HepG2 (cell line): Measurements from ENCODE around the gene FMNL1. TPM values are rescaled to one million over a fixed set of nuclear protein-coding genes. Genes with fewer than 3 reads are reported as not detected.

Experiments used
- ASH2L ChIP-seq: fragments of 300-600, 200-600 bp; sonication (generic); IDR thresholded peaks from 2 replicates; pipeline ENCODE4 v1.7.0; 2017; ENCODE audit warnings: low read depth, mild to moderate bottlenecking, moderate library complexity, mixed read lengths, low read length; ENCODE audit not compliant: insufficient read length
- EZH2 ChIP-seq: conservative IDR thresholded peaks from 2 replicates; pipeline ENCODE4 v1.6.1; 2012; ENCODE audit warnings: mild to moderate bottlenecking, low read depth, low read length, moderate library complexity
- NCOA5 ChIP-seq: sonication (generic); formaldehyde crosslinking; IDR thresholded peaks from 2 replicates; pipeline ENCODE4 v1.4.0; 2020; ENCODE audit warnings: missing genetic modification reagents
- ONECUT2 ChIP-seq: sonication (generic); formaldehyde crosslinking; IDR thresholded peaks from 2 replicates; pipeline ENCODE4 v1.4.0; 2020; ENCODE audit warnings: missing genetic modification reagents
- POGZ ChIP-seq: sonication (generic); formaldehyde crosslinking; IDR thresholded peaks from 2 replicates; pipeline ENCODE4 v1.4.0; 2020; ENCODE audit warnings: mild to moderate bottlenecking, missing genetic modification reagents
- RXRA ChIP-seq: sonication (generic); formaldehyde crosslinking; IDR thresholded peaks from 2 replicates; pipeline ENCODE4 v1.5.1; 2020; ENCODE audit warnings: missing genetic modification reagents
- ZBTB42 ChIP-seq: sonication (generic); formaldehyde crosslinking; IDR thresholded peaks from 2 replicates; pipeline ENCODE4 v1.5.0; 2020; ENCODE audit warnings: mild to moderate bottlenecking, missing genetic modification reagents
- ZFP90 ChIP-seq: sonication (generic); formaldehyde crosslinking; IDR thresholded peaks from 2 replicates; pipeline ENCODE4 v1.8.0; 2022; ENCODE audit warnings: missing genetic modification reagents, mild to moderate bottlenecking, inconsistent platforms, borderline replicate concordance
- ZNF274 ChIP-seq: sonication (generic); formaldehyde crosslinking; IDR thresholded peaks from 2 replicates; pipeline ENCODE4 v1.5.1; 2020; ENCODE audit warnings: mild to moderate bottlenecking, missing genetic modification reagents
- ZNF605 ChIP-seq: sonication (generic); formaldehyde crosslinking; IDR thresholded peaks from 2 replicates; pipeline ENCODE4 v1.8.0; 2022; ENCODE audit warnings: mild to moderate bottlenecking, missing genetic modification reagents
- ZNF619 ChIP-seq: sonication (generic); formaldehyde crosslinking; IDR thresholded peaks from 2 replicates; pipeline ENCODE4 v1.4.0; 2020; ENCODE audit warnings: mild to moderate bottlenecking, missing genetic modification reagents
- ZNF629 ChIP-seq: sonication (generic); formaldehyde crosslinking; conservative IDR thresholded peaks from 2 replicates; pipeline ENCODE4 v1.5.0; 2020; ENCODE audit warnings: missing genetic modification reagents
- ZNF75D ChIP-seq: sonication (generic); formaldehyde crosslinking; IDR thresholded peaks from 2 replicates; pipeline ENCODE4 v1.8.1; 2023; ENCODE audit warnings: missing genetic modification reagents, mild to moderate bottlenecking, borderline replicate concordance
- ZNF788 ChIP-seq: sonication (generic); formaldehyde crosslinking; IDR thresholded peaks from 2 replicates; pipeline ENCODE4 v1.5.0; 2020; ENCODE audit warnings: mild to moderate bottlenecking, missing genetic modification reagents, borderline replicate concordance
- ZSCAN9 ChIP-seq: IDR thresholded peaks from 2 replicates; pipeline ENCODE4 v1.6.1; 2016; ENCODE audit warnings: borderline replicate concordance
- polyA plus RNA-seq, 8 experiments: library from polyadenylated mRNA; depleted of rRNA in 3 of 8; stranded (reverse) in 7 of 8; unstranded in 1 of 8; fragments of >200 nt; fragmentation: Illumina TruSeq in 4 of 8; extraction: Trizol in 4 of 8; gene quantifications; 2 replicates each; pipeline versions ENCODE4 v1.2.1 to v1.2.3, GENCODE V29; 2011 to 2016; ENCODE audit warnings: low read depth in 4 of 8, missing spikeins in 1 of 8, mixed read lengths in 1 of 8; ENCODE audit not compliant: insufficient read depth in 1 of 8
- total RNA-seq, 5 experiments: library from RNA; depleted of rRNA; stranded (reverse); fragments of >200 nt; fragmentation: Illumina TruSeq; extraction: Trizol; gene quantifications; 2 replicates each; pipeline ENCODE4 v1.2.3, GENCODE V29; 2016; ENCODE audit warnings: low read depth in 1 of 5
- TF ChIP-seq, protein P1 (sequence below): sonication (generic); formaldehyde crosslinking; IDR thresholded peaks from 2 replicates; pipeline ENCODE4 v1.5.1; 2020; ENCODE audit warnings: mild to moderate bottlenecking, missing genetic modification reagents, borderline replicate concordance
- TF ChIP-seq, protein P2 (sequence below): sonication (generic); formaldehyde crosslinking; IDR thresholded peaks from 2 replicates; pipeline ENCODE4 v1.4.0; 2020; ENCODE audit warnings: missing genetic modification reagents
- TF ChIP-seq, protein P3 (sequence below): sonication (generic); formaldehyde crosslinking; IDR thresholded peaks from 2 replicates; pipeline ENCODE4 v1.4.0; 2020; ENCODE audit warnings: missing genetic modification reagents, mild to moderate bottlenecking, borderline replicate concordance
- TF ChIP-seq, protein P4 (sequence below): sonication (generic); IDR thresholded peaks from 2 replicates; pipeline ENCODE4 v1.6.1; 2016; ENCODE audit warnings: low read depth, borderline replicate concordance
- TF ChIP-seq, protein P5 (sequence below): sonication (generic); formaldehyde crosslinking; IDR thresholded peaks from 2 replicates; pipeline ENCODE4 v1.4.0; 2020; ENCODE audit warnings: mild to moderate bottlenecking, low read depth, missing genetic modification reagents

The FMNL1 gene
- total and polyA plus RNA-seq, 2 of the 13 experiments (the other 11 are each of a cell fraction or from before 2014, with no cell fraction given): 0.53 to 0.70 TPM

DNA sequence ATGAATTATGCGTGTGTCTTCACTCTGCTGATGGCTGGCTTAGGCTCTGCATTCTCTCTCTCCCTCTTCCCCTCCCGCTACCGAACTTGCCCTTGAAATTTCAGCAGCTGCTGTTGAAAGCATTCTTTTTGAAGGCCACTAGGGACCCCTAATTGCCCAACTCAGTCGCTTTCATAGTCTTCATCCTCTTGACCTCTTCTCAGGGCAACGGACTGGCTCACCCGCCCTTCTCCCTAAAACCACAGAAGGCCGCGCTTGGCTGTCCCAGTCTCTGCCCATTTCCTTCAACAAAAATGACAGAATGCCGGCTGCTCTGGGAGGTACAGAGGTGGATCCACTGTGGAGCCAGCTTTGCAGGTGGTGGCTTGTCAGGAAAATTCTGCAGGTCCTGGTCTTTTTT is 21.0 kb upstream of the FMNL1 start (continued):
- TF ChIP-seq, protein P1, sequence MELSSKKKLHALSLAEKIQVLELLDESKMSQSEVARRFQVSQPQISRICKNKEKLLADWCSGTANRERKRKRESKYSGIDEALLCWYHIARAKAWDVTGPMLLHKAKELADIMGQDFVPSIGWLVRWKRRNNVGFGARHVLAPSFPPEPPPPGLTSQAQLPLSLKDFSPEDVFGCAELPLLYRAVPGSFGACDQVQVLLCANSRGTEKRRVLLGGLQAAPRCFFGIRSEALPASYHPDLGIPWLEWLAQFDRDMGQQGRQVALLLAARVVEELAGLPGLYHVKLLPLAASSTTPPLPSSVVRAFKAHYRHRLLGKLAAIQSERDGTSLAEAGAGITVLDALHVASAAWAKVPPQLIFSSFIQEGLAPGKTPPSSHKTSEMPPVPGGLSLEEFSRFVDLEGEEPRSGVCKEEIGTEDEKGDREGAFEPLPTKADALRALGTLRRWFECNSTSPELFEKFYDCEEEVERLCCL: no peak
- TF ChIP-seq, protein P2, sequence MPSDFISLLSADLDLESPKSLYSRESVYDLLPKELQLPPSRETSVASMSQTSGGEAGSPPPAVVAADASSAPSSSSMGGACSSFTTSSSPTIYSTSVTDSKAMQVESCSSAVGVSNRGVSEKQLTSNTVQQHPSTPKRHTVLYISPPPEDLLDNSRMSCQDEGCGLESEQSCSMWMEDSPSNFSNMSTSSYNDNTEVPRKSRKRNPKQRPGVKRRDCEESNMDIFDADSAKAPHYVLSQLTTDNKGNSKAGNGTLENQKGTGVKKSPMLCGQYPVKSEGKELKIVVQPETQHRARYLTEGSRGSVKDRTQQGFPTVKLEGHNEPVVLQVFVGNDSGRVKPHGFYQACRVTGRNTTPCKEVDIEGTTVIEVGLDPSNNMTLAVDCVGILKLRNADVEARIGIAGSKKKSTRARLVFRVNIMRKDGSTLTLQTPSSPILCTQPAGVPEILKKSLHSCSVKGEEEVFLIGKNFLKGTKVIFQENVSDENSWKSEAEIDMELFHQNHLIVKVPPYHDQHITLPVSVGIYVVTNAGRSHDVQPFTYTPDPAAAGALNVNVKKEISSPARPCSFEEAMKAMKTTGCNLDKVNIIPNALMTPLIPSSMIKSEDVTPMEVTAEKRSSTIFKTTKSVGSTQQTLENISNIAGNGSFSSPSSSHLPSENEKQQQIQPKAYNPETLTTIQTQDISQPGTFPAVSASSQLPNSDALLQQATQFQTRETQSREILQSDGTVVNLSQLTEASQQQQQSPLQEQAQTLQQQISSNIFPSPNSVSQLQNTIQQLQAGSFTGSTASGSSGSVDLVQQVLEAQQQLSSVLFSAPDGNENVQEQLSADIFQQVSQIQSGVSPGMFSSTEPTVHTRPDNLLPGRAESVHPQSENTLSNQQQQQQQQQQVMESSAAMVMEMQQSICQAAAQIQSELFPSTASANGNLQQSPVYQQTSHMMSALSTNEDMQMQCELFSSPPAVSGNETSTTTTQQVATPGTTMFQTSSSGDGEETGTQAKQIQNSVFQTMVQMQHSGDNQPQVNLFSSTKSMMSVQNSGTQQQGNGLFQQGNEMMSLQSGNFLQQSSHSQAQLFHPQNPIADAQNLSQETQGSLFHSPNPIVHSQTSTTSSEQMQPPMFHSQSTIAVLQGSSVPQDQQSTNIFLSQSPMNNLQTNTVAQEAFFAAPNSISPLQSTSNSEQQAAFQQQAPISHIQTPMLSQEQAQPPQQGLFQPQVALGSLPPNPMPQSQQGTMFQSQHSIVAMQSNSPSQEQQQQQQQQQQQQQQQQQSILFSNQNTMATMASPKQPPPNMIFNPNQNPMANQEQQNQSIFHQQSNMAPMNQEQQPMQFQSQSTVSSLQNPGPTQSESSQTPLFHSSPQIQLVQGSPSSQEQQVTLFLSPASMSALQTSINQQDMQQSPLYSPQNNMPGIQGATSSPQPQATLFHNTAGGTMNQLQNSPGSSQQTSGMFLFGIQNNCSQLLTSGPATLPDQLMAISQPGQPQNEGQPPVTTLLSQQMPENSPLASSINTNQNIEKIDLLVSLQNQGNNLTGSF (CRISPR knock-in tag): no peak
- TF ChIP-seq ZNF274 (CRISPR knock-in tag): no peak
- TF ChIP-seq, protein P3, sequence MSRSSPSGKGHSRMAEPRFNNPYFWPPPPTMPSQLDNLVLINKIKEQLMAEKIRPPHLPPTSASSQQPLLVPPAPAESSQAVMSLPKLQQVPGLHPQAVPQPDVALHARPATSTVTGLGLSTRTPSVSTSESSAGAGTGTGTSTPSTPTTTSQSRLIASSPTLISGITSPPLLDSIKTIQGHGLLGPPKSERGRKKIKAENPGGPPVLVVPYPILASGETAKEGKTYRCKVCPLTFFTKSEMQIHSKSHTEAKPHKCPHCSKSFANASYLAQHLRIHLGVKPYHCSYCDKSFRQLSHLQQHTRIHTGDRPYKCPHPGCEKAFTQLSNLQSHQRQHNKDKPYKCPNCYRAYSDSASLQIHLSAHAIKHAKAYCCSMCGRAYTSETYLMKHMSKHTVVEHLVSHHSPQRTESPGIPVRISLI (CRISPR knock-in tag): peak; percentile 53; the same call in 1 of the 2 replicates
- TF ChIP-seq ZNF788 (CRISPR knock-in tag): no peak
- TF ChIP-seq ASH2L: no peak
- TF ChIP-seq ZNF605 (CRISPR knock-in tag): peak; percentile 43; the same call in 1 of the 2 replicates
- TF ChIP-seq ZNF619 (CRISPR knock-in tag): no peak
- TF ChIP-seq ZNF629 (CRISPR knock-in tag): no peak
- no peak for TF ChIP-seq ZNF75D
- no peak for TF ChIP-seq ZFP90 (CRISPR knock-in tag)
- TF ChIP-seq, protein P4, sequence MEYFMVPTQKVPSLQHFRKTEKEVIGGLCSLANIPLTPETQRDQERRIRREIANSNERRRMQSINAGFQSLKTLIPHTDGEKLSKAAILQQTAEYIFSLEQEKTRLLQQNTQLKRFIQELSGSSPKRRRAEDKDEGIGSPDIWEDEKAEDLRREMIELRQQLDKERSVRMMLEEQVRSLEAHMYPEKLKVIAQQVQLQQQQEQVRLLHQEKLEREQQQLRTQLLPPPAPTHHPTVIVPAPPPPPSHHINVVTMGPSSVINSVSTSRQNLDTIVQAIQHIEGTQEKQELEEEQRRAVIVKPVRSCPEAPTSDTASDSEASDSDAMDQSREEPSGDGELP: peak; percentile 29; the same call in 1 of the 2 replicates
- TF ChIP-seq, protein P5, sequence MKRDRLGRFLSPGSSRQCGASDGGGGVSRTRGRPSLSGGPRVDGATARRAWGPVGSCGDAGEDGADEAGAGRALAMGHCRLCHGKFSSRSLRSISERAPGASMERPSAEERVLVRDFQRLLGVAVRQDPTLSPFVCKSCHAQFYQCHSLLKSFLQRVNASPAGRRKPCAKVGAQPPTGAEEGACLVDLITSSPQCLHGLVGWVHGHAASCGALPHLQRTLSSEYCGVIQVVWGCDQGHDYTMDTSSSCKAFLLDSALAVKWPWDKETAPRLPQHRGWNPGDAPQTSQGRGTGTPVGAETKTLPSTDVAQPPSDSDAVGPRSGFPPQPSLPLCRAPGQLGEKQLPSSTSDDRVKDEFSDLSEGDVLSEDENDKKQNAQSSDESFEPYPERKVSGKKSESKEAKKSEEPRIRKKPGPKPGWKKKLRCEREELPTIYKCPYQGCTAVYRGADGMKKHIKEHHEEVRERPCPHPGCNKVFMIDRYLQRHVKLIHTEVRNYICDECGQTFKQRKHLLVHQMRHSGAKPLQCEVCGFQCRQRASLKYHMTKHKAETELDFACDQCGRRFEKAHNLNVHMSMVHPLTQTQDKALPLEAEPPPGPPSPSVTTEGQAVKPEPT (CRISPR knock-in tag): no peak
- TF ChIP-seq NCOA5 (CRISPR knock-in tag): no peak
- TF ChIP-seq ONECUT2 (CRISPR knock-in tag): no peak
- TF ChIP-seq EZH2: no peak
- no peak for TF ChIP-seq POGZ (CRISPR knock-in tag)
- TF ChIP-seq ZSCAN9 (CRISPR knock-in tag): no peak
- TF ChIP-seq ZBTB42 (CRISPR knock-in tag): no peak
- TF ChIP-seq RXRA (CRISPR knock-in tag): peak; percentile 71; the same call in 1 of the 2 replicates
